HG03469 (cell line): ENCODE results near the gene TMIE.

Experiments used
- ATAC-seq: cut with Tn5 transposase; IDR thresholded peaks from one replicate; pipeline ENCODE4 v1.9.1; 2021; ENCODE audit warnings: mild to moderate bottlenecking, moderate library complexity, moderate number of reproducible peaks; ENCODE audit not compliant: unreplicated experiment

TMIE gene

GRCh38 chr3:46701181-46701939 lies at the start of gene TMIE:
TMIE (plus strand) TSS chr3:46701392; CDS start chr3:46701488, 96 bp downstream.
- no peak for ATAC-seq

GRCh38 chr3:46655271-46655670 lies 45.9 kb upstream of the TMIE start:
- no peak for ATAC-seq

GRCh38 chr3:46656778-46657556 lies 44.2 kb upstream of the TMIE start:
- ATAC-seq: no peak

- ATAC-seq: no peak
Observed at GRCh38 chr3:46659285-46659684, 41.9 kb upstream of the TMIE start.

GRCh38 chr3:46660003-46660402 lies 41.2 kb upstream of the TMIE start:
- no peak for ATAC-seq

GRCh38 chr3:46660543-46661523 lies 40.4 kb upstream of the TMIE start:
- no peak for ATAC-seq

GRCh38 chr3:46661776-46662766 lies 39.1 kb upstream of the TMIE start:
- no peak for ATAC-seq

GRCh38 chr3:46662771-46663551 lies 38.2 kb upstream of the TMIE start:
- ATAC-seq: no peak

GRCh38 chr3:46663591-46664135 lies 37.5 kb upstream of the TMIE start:
- no peak for ATAC-seq

GRCh38 chr3:46664188-46664970 lies 36.8 kb upstream of the TMIE start:
- ATAC-seq: no peak

GRCh38 chr3:46664971-46665762 lies 36.0 kb upstream of the TMIE start:
- ATAC-seq: no peak

GRCh38 chr3:46665763-46666452 lies 35.3 kb upstream of the TMIE start:
- ATAC-seq: no peak

- ATAC-seq: no peak
Observed at GRCh38 chr3:46666453-46666845, 34.7 kb upstream of the TMIE start.

GRCh38 chr3:46667061-46667621 lies 34.1 kb upstream of the TMIE start:
- no peak for ATAC-seq

GRCh38 chr3:46667657-46668056 lies 33.5 kb upstream of the TMIE start:
- ATAC-seq: no peak

- no peak for ATAC-seq
Observed at GRCh38 chr3:46668116-46668515, 33.1 kb upstream of the TMIE start.
